DOHH2 (cell line): ENCODE results near the gene ATG16L1.
"Not testable (repeated sequence)": the region's sequence is repeated elsewhere in the genome, so short reads cannot be mapped to it uniquely, and the experiment has no call there.

ENCODE experiments used
- CTCF ChIP-seq: fragments of 200-600 bp; sonication (generic); IDR thresholded peaks from one replicate; pipeline ENCODE4 v1.5.1; 2014; ENCODE audit warnings: antibody characterized with exemption, mild to moderate bottlenecking, low read depth, low read length; ENCODE audit not compliant: poor library complexity, severe bottlenecking
- EZH2phosphoT487 ChIP-seq: fragments of 200-600 bp; sonication (generic); IDR thresholded peaks from 2 replicates; pipeline ENCODE4 v1.6.1; 2017; ENCODE audit warnings: borderline replicate concordance, mild to moderate bottlenecking, antibody characterized with exemption, low read length, moderate library complexity, mixed read lengths

DNA sequence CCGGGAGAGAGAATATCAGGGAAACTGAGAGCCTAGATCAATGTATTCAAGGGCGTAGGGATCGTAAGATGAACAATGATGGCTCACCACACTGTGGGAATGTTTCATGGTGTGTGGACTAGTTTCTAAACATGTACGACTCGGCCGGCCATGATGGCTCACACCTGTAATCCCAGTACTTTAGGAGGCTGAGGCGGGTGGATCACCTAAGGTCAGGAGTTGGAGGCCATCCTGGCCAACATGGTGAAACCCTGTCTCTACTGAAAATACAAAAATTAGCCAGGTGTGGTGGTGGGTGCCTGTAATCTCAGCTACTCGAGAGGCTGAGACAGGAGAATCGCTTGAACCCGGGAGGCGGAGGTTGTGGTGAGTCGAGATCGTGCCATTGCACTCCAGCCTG is 84.6 kb downstream of the ATG16L1 start:
- not testable (repeated sequence) for TF ChIP-seq CTCF, EZH2phosphoT487
